H1 (cell line): Measurements from ENCODE around the gene PCP4L1.

ENCODE experiments used
- ATF2 ChIP-seq: IDR thresholded peaks from 2 replicates; pipeline ENCODE4 v1.6.1; 2012; ENCODE audit warnings: low read length, inconsistent platforms
- CHD2 ChIP-seq: IDR thresholded peaks from 2 replicates; pipeline ENCODE4 v1.6.1; 2012; ENCODE audit warnings: low read length, improper control_type of control experiment
- CTCF ChIP-seq, 3 experiments: IDR thresholded peaks; 1 replicate in 2 of 3; 2 replicates in 1 of 3; pipeline versions ENCODE4 v1.5.1 to v1.6.1; 2011; ENCODE audit warnings: low read length in 3 of 3, mild to moderate bottlenecking in 3 of 3, inconsistent platforms in 2 of 3, low read depth in 1 of 3, moderate library complexity in 1 of 3; ENCODE audit not compliant: insufficient read depth in 1 of 3; ENCODE audit errors: control extremely low read depth in 1 of 3
- EZH2 ChIP-seq: fragments of 200-600 bp; sonication (generic); IDR thresholded peaks from 2 replicates; pipeline ENCODE4 v1.7.1; 2012; ENCODE audit warnings: low read depth, mild to moderate bottlenecking, moderate library complexity, low read length, inconsistent platforms; ENCODE audit not compliant: severe bottlenecking
- POLR2A ChIP-seq, 2 experiments: IDR thresholded peaks; 1 replicate in 1 of 2; 2 replicates in 1 of 2; pipeline ENCODE4 v1.6.1; 2011; ENCODE audit warnings: low read depth in 2 of 2, low read length in 2 of 2, mild to moderate bottlenecking in 2 of 2; ENCODE audit errors: control extremely low read depth in 1 of 2

GRCh38 chr1:161299347-161299746 is 40.8 kb downstream of the PCP4L1 start:
- no peak for TF ChIP-seq CTCF (IDR thresholded peaks at IDR 0.05; ENCODE audit: control extremely low read depth in 1 of 3, insufficient read depth in 1 of 3, low read depth in 1 of 3, low read length in 3 of 3)
- TF ChIP-seq CHD2 = no peak
- TF ChIP-seq POLR2A (IDR thresholded peaks at IDR 0.05; ENCODE audit: control extremely low read depth in 1 of 2, low read depth in 2 of 2, low read length in 2 of 2) = no peak
- TF ChIP-seq EZH2 = no peak
- no peak for TF ChIP-seq ATF2
